Muscle of arm (tissue), 12 donors: ENCODE results near the gene RFXANK. TPM values are rescaled to one million over a fixed set of nuclear protein-coding genes. Genes with fewer than 3 reads are reported as not detected.

Experiments
- DNase-seq: peaks from one replicate; pipeline ENCODE4 v3.0.0-alpha.2; 2013
- polyA plus RNA-seq, 12 donors: library from polyadenylated mRNA; unstranded; fragments of 120-200 nt; gene quantifications; one replicate each; pipeline ENCODE4 v1.2.1, GENCODE V29; 2013; ENCODE audit not compliant: insufficient read length in 12 of 12

Gene RFXANK
- polyA plus RNA-seq, 12 donors: 44.3 to 143 (median 52.1) TPM; not detected in 1

- DNase-seq: no peak
Observed at GRCh38 chr19:19226663-19227062, 34.6 kb downstream of the RFXANK start.

GRCh38 chr19:19227217-19227616, 35.2 kb downstream of the RFXANK start:
- DNase-seq: no peak

GRCh38 chr19:19229701-19230100, 37.6 kb downstream of the RFXANK start:
- DNase-seq: no peak

- no peak for DNase-seq
Observed at GRCh38 chr19:19230999-19231398, 38.9 kb downstream of the RFXANK start.

- DNase-seq: no peak
Observed at GRCh38 chr19:19232261-19232721, 40.2 kb downstream of the RFXANK start.

- DNase-seq: no peak
Observed at GRCh38 chr19:19234220-19234816, 42.3 kb downstream of the RFXANK start.

- no peak for DNase-seq
Observed at GRCh38 chr19:19236173-19236572, 44.1 kb downstream of the RFXANK start.

GRCh38 chr19:19238126-19238894, 46.3 kb downstream of the RFXANK start:
- DNase-seq: no peak

- no peak for DNase-seq
Observed at GRCh38 chr19:19239675-19240074, 47.6 kb downstream of the RFXANK start.

GRCh38 chr19:19240476-19240875, 48.4 kb downstream of the RFXANK start:
- no peak for DNase-seq

GRCh38 chr19:19250196-19250801, 58.2 kb downstream of the RFXANK start:
- no peak for DNase-seq

Other genes starting within 250 kb of the RFXANK start
- gene SUGP2, start 158.7 kb upstream of the RFXANK start, polyA plus RNA-seq: 10 to 100 TPM in 11 of 12 donors, not detected in 1; 48.8 to 93.0 (median 60.4) TPM
- gene ARMC6, start 158.7 kb upstream of the RFXANK start, polyA plus RNA-seq: 10 to 100 TPM in 11 of 12 donors, not detected in 1; 17.5 to 54.8 (median 23.2) TPM
- gene SLC25A42, start 128.3 kb upstream of the RFXANK start, polyA plus RNA-seq: 10 to 100 TPM in 6 of 12 donors, 1 to 10 TPM in 5, not detected in 1; 7.2 to 20.2 (median 10.2) TPM
- 10 to 100 TPM in 11 of 12 donors, not detected in 1; 13.3 to 30.7 (median 21.5) TPM for gene TMEM161A, start 53.8 kb upstream of the RFXANK start, polyA plus RNA-seq
- gene MEF2B, start 22.0 kb upstream of the RFXANK start, polyA plus RNA-seq: 1 to 10 TPM in 8 of 12 donors, under 1 TPM in 2, not detected in 2; 0.66 to 3.4 (median 1.5) TPM
- gene BORCS8, start 106 bp upstream of the RFXANK start, polyA plus RNA-seq: 10 to 100 TPM in 8 of 12 donors, 1 to 10 TPM in 3, not detected in 1; 8.6 to 15.4 (median 11.8) TPM
- 10 to 100 TPM in 3 of 12 donors, 1 to 10 TPM in 7, not detected in 2; 6.8 to 13.2 (median 9.2) TPM for gene NR2C2AP, start 11.2 kb downstream of the RFXANK start, polyA plus RNA-seq
- 1 to 10 TPM in 1 of 12 donors, under 1 TPM in 8, not detected in 3; 0.05 to 1.3 (median 0.16) TPM for gene NCAN, start 19.7 kb downstream of the RFXANK start, polyA plus RNA-seq
- gene TM6SF2, start 81.0 kb downstream of the RFXANK start, polyA plus RNA-seq: 1 to 10 TPM in 10 of 12 donors, not detected in 2; 1.3 to 4.1 (median 2.5) TPM
- gene SUGP1, start 128.3 kb downstream of the RFXANK start, polyA plus RNA-seq: 10 to 100 TPM in 11 of 12 donors, not detected in 1; 30.7 to 60.9 (median 35.2) TPM
- 100 to 1,000 TPM in 1 of 12 donors, 10 to 100 TPM in 11; 30.4 to 112 (median 47.5) TPM for gene MAU2, start 128.6 kb downstream of the RFXANK start, polyA plus RNA-seq
- gene GATAD2A, start 213.4 kb downstream of the RFXANK start, polyA plus RNA-seq: 10 to 100 TPM in 11 of 12 donors, not detected in 1; 35.2 to 69.9 (median 48.4) TPM